HK-2 (cell line): ENCODE measurements around the gene IRF4.
"Not testable (repeated sequence)": the region's sequence is repeated elsewhere in the genome, so short reads cannot be mapped to it uniquely, and the experiment has no call there.

ENCODE experiments used
- DNase-seq: peaks from one replicate; pipeline ENCODE4 v3.0.0-alpha.2; 2018; ENCODE audit not compliant: unreplicated experiment

The IRF4 gene

GRCh38 chr6:366389-367297, 24.9 kb upstream of the IRF4 start:
- no peak for DNase-seq

GRCh38 chr6:367298-367794, 24.2 kb upstream of the IRF4 start:
- DNase-seq: no peak

DNA sequence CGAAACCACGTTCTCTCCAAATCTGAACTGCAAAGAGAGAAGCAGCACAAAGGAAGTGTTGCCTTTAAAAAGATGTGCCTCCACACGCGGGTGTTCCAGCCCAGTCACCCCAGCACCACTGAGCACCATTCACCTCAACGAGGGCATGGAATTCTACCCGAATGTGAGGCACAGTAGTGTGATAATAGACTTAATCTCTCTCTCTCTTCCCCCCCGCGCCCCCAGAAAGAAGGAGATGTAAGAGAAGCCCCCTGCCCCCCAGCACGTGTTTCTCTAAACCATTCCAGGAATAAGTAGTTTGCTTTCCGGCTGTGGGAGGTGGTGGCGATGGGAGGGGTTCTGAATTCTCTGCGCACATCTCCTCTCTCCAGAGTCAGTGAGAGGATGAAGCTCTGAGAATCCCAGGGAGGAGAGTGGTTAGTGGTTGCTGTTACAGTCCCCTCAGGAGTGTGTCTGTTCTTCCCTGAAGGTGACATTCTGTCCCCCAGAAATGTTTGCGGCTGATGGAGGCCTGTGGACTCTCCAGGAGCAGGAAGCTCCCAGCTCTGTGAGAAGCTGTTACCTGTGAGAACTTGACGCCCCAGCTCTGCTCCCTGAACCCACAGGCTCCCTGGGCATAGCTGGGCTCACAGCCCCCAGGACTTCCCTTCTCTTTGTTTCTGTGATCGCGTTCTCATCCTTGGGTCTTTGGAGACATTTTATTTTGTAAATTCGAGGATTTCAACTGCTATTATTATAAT, 23.5 kb upstream of the IRF4 start:
- no peak for DNase-seq

DNA sequence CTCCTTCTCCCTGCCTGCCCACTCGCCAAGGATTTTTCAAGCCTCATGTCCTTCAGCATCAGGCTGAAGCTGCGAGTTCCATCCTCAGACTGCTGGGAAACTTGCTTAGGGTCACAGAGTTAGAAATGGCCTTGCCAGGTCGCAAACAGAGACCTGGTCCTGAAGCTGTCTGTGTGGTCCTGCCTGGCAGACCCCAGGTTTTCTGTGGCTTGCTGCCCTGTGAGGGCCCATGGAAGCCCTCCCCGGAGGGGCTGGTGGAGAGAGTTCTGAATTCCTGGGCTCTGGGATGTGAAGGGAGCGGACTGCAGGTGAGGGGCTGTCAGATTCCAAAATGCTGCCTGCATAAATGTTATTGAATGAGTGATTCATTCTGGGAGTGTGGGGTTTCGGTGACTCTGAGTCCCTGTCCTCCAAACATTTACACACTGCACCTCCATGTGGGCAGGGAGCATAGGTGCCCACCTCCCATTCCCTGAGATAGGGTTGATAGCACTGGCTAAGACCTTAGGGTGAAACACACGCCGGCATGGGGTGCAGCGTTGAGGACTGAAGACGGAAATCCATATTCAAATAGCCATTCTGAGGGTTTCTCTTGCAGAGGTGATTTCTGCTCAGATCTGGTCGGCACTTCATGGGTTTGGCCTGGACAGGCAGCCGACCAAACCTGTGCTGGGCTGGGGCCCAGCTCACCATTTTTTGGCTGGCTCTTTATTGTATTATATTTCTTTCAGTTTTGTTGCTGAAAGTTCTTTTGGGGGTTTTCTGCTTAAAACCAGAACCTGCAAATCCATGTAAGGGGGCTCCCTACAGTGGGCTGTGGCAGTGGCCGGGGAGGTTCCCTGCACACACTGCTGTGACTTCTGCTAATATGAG, 21.8 kb upstream of the IRF4 start:
- no peak for DNase-seq

- DNase-seq: no peak
Measured at GRCh38 chr6:370555-370954, 21.0 kb upstream of the IRF4 start.

- DNase-seq: not testable (repeated sequence)
Measured at GRCh38 chr6:371851-372250, 19.7 kb upstream of the IRF4 start.

DNA sequence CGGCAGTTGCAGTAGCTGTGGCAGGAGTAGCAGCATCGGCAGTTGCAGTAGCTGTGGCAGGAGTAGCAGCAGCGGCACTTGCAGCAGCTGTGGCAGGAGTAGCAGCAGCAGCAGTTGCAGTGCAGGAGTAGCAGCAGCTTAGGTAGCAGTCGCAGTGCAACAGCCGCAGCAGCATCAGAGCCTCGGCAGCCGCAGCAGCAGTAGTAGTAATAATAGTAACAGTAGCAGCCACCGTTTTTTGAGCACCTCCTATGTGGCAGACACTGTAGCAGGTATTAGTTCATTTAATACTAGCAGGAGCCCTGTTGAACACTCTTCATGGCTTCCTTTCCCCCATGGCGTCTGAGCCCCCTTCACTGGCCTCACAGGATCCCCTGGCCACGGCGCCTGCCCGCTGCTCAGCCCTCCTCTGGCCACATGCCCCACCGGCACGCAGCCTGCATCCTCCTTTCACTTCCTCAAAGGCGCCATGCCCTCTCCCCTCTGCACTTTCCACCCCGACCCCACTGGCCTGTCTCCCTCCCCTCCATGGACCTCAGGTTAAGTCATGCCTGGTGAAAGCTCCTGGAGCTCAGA, 19.1 kb upstream of the IRF4 start:
- DNase-seq: no peak

DNA sequence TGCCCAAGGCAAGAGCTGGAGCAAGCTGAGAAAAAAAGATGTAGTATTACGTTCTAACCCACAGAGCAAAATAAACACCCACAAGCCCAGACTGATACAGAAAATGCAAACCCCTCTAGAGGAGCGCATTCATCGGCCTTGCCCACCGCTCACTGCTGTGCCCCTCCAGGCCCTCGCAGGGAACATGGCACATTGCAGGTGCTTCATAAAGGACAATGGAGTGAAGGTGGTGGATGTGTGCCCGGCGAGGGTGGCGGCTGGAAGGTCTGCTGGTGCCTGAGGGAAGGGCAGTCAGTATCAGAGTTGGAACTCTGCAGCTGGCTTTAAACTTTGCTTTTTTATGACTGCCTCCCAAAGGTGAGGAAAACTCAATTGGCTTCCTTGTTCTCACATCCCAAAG, 18.5 kb upstream of the IRF4 start:
- DNase-seq: no peak

DNA sequence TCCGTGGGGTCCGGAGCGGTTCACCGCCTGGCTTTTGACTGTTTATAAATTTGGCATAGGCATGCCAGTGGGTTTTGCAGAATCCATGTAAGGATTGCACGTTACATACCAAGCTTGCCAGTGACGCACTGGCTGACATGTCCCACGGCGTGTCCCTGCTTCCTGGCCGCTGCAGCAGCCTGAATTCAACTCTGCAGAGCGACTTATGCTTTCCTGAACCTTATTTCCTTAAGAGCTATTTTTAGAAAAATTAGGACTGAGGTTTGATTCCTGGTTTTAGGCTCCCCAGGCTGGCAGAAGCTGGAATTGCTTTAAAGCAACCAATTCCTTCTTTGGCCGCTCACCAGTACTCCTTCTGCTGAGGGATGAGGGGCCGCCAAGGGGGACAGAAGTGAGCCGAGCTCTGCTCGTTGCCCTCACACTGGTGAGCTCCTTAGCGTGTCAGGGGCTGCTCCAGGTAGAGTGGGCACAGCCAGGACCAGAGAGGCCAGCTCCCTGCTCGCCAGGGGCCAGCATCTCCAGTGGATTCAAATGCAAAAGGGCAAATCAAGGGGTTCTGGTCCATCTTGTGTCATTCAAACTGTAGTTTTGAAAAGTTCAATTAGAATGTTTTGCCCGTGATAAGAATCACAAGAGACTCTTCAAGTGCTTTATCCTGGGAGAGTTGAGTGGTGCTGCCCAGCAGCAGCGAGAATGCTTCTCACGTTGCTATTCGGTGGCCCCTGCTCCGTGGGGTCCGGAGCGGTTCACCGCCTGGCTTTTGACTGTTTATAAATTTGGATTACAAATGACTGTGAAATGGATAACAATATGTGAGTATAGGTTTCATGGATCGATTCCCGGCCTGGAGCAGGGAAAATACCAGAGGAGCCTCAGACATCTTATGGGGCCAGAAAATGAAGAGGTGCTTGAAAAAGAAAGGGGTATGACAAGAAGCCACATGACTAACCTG, 17.5 kb upstream of the IRF4 start:
- DNase-seq: no peak

GRCh38 chr6:374956-375355, 16.6 kb upstream of the IRF4 start:
- no peak for DNase-seq

- DNase-seq: no peak
Measured at GRCh38 chr6:376827-377640, 14.5 kb upstream of the IRF4 start.

DNA sequence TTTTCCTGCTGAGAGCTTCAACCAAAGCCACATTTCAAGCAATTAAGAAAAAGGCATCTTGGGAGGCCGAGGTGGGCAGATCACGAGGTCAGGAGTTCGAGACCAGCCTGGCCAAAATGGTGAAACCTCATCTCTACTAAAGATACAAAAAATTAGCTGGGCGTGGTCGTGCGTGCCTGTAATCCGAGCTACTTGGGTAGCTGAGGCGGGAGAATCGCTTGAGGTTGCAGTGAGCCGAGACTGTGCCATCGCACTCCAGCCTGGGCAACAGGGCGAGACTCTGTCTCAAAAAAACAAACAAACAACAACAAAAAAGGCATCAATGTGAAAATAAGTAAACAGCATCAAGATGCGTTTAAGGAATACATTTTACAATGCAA, 13.9 kb upstream of the IRF4 start:
- not testable (repeated sequence) for DNase-seq

DNA sequence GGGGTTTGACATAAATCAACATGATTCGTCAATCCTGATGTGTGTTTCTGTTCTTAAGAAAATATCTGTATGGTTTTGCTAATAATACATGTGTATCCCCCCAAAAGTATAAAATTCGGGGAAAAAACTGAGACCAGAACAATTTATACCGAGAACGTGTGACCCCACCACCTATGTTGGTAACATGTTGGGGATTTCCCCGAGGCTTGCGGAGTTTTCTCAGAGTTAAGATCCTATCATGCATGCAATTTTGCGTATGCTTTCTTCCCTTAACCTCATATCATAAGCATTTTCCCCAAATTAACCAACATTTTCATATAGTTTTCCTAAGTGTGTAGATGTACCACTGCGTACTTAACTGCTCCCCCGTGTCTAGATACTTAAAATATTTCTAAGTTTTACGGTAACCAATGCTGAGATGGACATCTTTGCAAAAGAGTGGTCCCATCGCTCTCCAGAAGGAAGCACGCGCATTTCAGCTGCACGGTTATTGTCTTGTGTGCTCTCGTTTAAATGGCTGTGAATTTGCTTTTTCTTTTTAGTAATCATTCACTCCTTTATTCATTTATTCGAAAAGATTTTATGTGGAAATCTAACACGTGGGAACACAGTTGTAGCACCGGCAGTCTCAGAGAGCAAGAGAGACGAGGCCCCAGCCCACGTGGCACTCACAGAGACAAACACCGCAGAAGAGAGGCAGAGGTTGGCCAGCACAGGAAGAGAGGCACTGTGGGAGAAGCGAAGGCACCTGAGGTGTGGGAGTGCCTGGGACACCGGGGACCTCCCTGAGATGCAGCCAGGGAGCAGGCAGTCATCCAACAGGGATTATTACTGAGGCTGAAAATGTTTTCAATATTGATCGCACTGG, 13.2 kb upstream of the IRF4 start:
- no peak for DNase-seq

GRCh38 chr6:378958-379409, 12.6 kb upstream of the IRF4 start:
- DNase-seq: no peak

- DNase-seq: no peak
Measured at GRCh38 chr6:379410-380181, 12.0 kb upstream of the IRF4 start.

DNA sequence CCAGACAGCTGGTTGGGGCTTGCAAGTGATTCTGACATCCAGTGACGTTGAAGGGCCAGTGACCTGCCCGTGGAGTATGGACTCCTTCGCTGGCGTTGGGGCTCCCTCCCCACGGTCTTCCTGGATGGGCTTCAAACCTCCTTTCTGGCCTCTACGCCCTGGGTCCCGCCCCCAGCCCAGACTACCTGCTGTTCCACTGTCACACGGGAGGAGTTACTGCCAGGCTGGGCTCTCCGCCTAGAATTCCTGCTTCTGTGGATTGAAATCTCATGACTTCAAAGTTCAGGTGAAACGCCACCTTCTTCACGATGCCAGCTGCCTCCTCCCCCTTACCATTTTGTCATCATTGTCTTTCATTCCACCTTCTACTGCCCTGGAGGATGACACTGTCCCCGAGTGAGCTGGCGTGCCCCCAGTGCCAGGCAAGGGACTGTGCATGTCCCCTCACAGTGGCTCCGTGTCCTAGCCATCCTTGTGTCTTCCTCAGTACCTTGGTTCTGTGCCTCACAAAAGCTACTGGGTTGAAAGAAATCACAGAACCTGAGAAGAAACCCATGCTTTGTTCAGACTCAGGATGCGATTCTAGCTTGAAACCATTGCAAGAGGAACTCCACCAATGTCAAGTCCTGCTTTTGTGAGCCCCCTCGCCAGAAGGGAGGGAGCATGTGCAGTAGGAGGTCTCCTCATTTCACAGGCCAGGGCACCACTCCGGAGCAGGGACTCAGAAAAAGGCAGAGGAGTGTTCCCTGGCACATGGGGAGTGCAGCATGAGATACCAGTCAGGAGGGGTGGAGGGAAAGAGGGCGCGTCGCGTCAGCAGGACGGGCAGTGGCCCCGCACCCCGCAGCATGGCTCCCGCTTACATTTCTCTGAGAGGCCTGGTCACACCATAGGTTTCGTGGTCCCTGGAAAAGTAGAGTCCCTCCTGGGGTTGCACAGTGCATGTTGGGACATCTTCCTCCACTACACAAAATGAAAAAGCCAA, 11.0 kb upstream of the IRF4 start:
- DNase-seq: no peak
